ENCODE results near the gene MEGF8. TPM values are rescaled to one million over a fixed set of nuclear protein-coding genes. Genes with fewer than 3 reads are reported as not detected.

MEGF8 gene
- total and polyA plus RNA-seq, 10 of the 15 experiments (the other 5 are each of a cell fraction or from before 2014, with no cell fraction given): 0.43 to 12.8 (median 2.7) TPM

DNA sequence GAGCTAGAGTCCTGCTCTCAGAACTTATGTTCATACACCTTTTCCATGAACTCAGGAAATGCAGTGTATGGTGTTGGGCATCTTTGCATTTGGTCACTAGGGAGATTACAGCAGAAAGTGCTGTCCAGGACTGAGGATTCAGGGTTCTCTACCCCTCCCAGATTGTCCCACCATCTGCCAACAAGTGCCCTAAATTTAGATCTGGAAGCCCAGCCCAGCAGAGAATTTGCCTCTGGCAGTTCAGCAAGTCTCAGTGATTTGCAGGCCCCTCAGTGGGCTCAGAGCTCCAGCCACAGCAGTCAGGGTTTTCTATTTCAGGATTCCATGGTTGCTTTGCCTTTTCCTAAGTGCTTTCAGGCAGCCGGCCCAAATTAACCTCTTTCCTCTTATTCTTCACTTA lies 41.2 kb downstream of the MEGF8 start:
- in situ Hi-C loops (cut with MboI) (no loop called here), intact Hi-C loops (cut with micrococcal nuclease; ENCODE audit: unreplicated experiment) (no loop called here)
- H4K20me1 ChIP-seq (ENCODE audit: control insufficient read depth, insufficient read depth): no peaks in the 10 kb centered on the region
- H3K9me3 ChIP-seq (replicated peaks; ENCODE audit: control insufficient read depth, insufficient read depth, low read length): peaks cover 6% of the 10 kb centered on the region; the same call in 1 of the 3 replicates
- CTCF ChIA-PET: interaction anchor here (0.6 kb wide), 1 partner anchor 405 kb away, joined by 3 read pairs; no protein-coding TSS in a partner anchor
- H3K27me3 ChIP-seq (replicated peaks in 1 of 2; ENCODE audit: control insufficient read depth in 2 of 2, insufficient read depth in 2 of 2, low read length in 1 of 2): no peaks in the 10 kb centered on the region
- no TSS peak for BruUV-seq (replicated peaks)
- H3K4me2 ChIP-seq (ENCODE audit: control insufficient read depth, insufficient read depth): no peak overlapping the region
- peaks cover 4% of the 10 kb centered on the region for H3K4me1 ChIP-seq (ENCODE audit: control insufficient read depth, insufficient read depth, low read length)
- no peak overlapping the region for H3K9ac ChIP-seq (ENCODE audit: control insufficient read depth, insufficient read depth, low read length)
- DNase-seq (ENCODE audit: low read depth, low spot score) (no peak), FAIRE-seq (no peak), ATAC-seq (no peak)
- H3K4me3 ChIP-seq: no peak overlapping the region
- no peak overlapping the region for H2AFZ ChIP-seq (ENCODE audit: control insufficient read depth, low read depth, low read length)
- POLR2A ChIA-PET: no interaction called here
- no peaks in the 10 kb centered on the region; a peak in 1 of 4 replicates for H3K36me3 ChIP-seq (ENCODE audit: control insufficient read depth in 2 of 2, insufficient read depth in 2 of 2, low read length in 1 of 2)
- SMC1A ChIA-PET (ENCODE audit: uncharacterized antibody, unreplicated experiment): no interaction called here
- no peak overlapping the region for H3K27ac ChIP-seq (ENCODE audit: control insufficient read depth, insufficient read depth)
- RAD21 ChIA-PET (ENCODE audit: unreplicated experiment): no interaction called here
- 100% methylated on average over 1 of the region's 1 CpG for WGBS (ENCODE audit: insufficient coverage, insufficient replicate concordance, low lambda C conversion rate, missing lambda C conversion rate)
- TF ChIP-seq NR2C2 (IDR thresholded peaks at IDR 0.05; ENCODE audit: borderline replicate concordance, control insufficient read depth, insufficient read length, low read depth) (no peak), NFIC (IDR thresholded peaks at IDR 0.05; ENCODE audit: low read depth, low read length) (no peak), MYC (IDR thresholded peaks at IDR 0.05; ENCODE audit: insufficient read depth, insufficient read length, insufficient replicate concordance, low read length, severe bottlenecking) (no peak), ZNF207 (IDR thresholded peaks at IDR 0.05; ENCODE audit: borderline replicate concordance) (no peak), SRF (IDR thresholded peaks at IDR 0.05; ENCODE audit: low read depth in 2 of 2, low read length in 2 of 2) (no peak), JUNB (IDR thresholded peaks at IDR 0.05) (no peak), RB1 (IDR thresholded peaks at IDR 0.05; ENCODE audit: borderline replicate concordance) (no peak), ZNF622 (IDR thresholded peaks at IDR 0.05) (no peak), SMAD1 (IDR thresholded peaks at IDR 0.05; ENCODE audit: low read depth, partially characterized antibody) (no peak), CHD1 (IDR thresholded peaks at IDR 0.05; ENCODE audit: low read depth, low read length) (no peak), SMC3 (IDR thresholded peaks at IDR 0.05; ENCODE audit: borderline replicate concordance, low read length) (no peak), NFYA (IDR thresholded peaks at IDR 0.05; ENCODE audit: borderline replicate concordance, low read depth, low read length) (no peak)
- TF ChIP-seq, protein P1, sequence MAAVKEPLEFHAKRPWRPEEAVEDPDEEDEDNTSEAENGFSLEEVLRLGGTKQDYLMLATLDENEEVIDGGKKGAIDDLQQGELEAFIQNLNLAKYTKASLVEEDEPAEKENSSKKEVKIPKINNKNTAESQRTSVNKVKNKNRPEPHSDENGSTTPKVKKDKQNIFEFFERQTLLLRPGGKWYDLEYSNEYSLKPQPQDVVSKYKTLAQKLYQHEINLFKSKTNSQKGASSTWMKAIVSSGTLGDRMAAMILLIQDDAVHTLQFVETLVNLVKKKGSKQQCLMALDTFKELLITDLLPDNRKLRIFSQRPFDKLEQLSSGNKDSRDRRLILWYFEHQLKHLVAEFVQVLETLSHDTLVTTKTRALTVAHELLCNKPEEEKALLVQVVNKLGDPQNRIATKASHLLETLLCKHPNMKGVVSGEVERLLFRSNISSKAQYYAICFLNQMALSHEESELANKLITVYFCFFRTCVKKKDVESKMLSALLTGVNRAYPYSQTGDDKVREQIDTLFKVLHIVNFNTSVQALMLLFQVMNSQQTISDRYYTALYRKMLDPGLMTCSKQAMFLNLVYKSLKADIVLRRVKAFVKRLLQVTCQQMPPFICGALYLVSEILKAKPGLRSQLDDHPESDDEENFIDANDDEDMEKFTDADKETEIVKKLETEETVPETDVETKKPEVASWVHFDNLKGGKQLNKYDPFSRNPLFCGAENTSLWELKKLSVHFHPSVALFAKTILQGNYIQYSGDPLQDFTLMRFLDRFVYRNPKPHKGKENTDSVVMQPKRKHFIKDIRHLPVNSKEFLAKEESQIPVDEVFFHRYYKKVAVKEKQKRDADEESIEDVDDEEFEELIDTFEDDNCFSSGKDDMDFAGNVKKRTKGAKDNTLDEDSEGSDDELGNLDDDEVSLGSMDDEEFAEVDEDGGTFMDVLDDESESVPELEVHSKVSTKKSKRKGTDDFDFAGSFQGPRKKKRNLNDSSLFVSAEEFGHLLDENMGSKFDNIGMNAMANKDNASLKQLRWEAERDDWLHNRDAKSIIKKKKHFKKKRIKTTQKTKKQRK (IDR thresholded peaks at IDR 0.05; ENCODE audit: low read depth, low read length): no peak
- TF ChIP-seq, protein P2, sequence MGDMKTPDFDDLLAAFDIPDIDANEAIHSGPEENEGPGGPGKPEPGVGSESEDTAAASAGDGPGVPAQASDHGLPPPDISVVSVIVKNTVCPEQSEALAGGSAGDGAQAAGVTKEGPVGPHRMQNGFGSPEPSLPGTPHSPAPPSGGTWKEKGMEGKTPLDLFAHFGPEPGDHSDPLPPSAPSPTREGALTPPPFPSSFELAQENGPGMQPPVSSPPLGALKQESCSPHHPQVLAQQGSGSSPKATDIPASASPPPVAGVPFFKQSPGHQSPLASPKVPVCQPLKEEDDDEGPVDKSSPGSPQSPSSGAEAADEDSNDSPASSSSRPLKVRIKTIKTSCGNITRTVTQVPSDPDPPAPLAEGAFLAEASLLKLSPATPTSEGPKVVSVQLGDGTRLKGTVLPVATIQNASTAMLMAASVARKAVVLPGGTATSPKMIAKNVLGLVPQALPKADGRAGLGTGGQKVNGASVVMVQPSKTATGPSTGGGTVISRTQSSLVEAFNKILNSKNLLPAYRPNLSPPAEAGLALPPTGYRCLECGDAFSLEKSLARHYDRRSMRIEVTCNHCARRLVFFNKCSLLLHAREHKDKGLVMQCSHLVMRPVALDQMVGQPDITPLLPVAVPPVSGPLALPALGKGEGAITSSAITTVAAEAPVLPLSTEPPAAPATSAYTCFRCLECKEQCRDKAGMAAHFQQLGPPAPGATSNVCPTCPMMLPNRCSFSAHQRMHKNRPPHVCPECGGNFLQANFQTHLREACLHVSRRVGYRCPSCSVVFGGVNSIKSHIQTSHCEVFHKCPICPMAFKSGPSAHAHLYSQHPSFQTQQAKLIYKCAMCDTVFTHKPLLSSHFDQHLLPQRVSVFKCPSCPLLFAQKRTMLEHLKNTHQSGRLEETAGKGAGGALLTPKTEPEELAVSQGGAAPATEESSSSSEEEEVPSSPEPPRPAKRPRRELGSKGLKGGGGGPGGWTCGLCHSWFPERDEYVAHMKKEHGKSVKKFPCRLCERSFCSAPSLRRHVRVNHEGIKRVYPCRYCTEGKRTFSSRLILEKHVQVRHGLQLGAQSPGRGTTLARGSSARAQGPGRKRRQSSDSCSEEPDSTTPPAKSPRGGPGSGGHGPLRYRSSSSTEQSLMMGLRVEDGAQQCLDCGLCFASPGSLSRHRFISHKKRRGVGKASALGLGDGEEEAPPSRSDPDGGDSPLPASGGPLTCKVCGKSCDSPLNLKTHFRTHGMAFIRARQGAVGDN (IDR thresholded peaks at IDR 0.05): no peak
- TF ChIP-seq, protein P3, sequence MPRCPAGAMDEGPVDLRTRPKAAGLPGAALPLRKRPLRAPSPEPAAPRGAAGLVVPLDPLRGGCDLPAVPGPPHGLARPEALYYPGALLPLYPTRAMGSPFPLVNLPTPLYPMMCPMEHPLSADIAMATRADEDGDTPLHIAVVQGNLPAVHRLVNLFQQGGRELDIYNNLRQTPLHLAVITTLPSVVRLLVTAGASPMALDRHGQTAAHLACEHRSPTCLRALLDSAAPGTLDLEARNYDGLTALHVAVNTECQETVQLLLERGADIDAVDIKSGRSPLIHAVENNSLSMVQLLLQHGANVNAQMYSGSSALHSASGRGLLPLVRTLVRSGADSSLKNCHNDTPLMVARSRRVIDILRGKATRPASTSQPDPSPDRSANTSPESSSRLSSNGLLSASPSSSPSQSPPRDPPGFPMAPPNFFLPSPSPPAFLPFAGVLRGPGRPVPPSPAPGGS (IDR thresholded peaks at IDR 0.05; ENCODE audit: borderline replicate concordance, insufficient read depth, low read depth, low read length, poor library complexity, severe bottlenecking): no peak
- no peaks in the 10 kb centered on the region for H3K79me2 ChIP-seq (ENCODE audit: control insufficient read depth, insufficient read depth, low read length)

Data from GM12878 (cell line).